GM12878 (cell line): ENCODE data around the gene OMG. TPM values are rescaled to one million over a fixed set of nuclear protein-coding genes. Genes with fewer than 3 reads are reported as not detected.

Experiments
- BCL11A ChIP-seq: IDR thresholded peaks from 2 replicates; pipeline ENCODE4 v1.6.1; 2011; ENCODE audit warnings: low read depth, low read length
- CBFB ChIP-seq: IDR thresholded peaks from 2 replicates; pipeline ENCODE4 v1.6.1; 2016; ENCODE audit warnings: antibody characterized with exemption, low read depth
- CHD4 ChIP-seq: fragments of 200-600 bp; sonication (generic); IDR thresholded peaks from 2 replicates; pipeline ENCODE4 v1.6.1; 2016; ENCODE audit warnings: mild to moderate bottlenecking
- CREM ChIP-seq: IDR thresholded peaks from 2 replicates; pipeline ENCODE4 v1.6.1; 2014; ENCODE audit warnings: antibody characterized with exemption, low read depth
- EED ChIP-seq: sonication (generic); IDR thresholded peaks from 2 replicates; pipeline ENCODE4 v1.6.1; 2016; ENCODE audit warnings: antibody characterized with exemption, low read depth
- GATAD2B ChIP-seq: fragments of 450-650 bp; conservative IDR thresholded peaks from 2 replicates; pipeline ENCODE4 v1.6.1; 2017; ENCODE audit warnings: low read depth, mild to moderate bottlenecking, moderate library complexity
- JUNB ChIP-seq: IDR thresholded peaks from 2 replicates; pipeline ENCODE4 v1.6.1; 2016; ENCODE audit warnings: antibody characterized with exemption, mild to moderate bottlenecking
- MTA3 ChIP-seq: IDR thresholded peaks from 2 replicates; pipeline ENCODE4 v1.6.1; 2012; ENCODE audit warnings: low read length, inconsistent platforms, borderline replicate concordance
- NBN ChIP-seq: fragments of 450-650 bp; IDR thresholded peaks from 2 replicates; pipeline ENCODE4 v1.6.1; 2016
- NFIC ChIP-seq: IDR thresholded peaks from 2 replicates; pipeline ENCODE4 v1.6.1; 2012; ENCODE audit warnings: low read depth, mild to moderate bottlenecking, inconsistent platforms, low read length, moderate library complexity
- NR2F1 ChIP-seq: fragments of 450-650 bp; conservative IDR thresholded peaks from 2 replicates; pipeline ENCODE4 v1.6.1; 2017; ENCODE audit warnings: mild to moderate bottlenecking
- PAX8 ChIP-seq: fragments of 450-650 bp; IDR thresholded peaks from 2 replicates; pipeline ENCODE4 v1.6.1; 2017; ENCODE audit warnings: mild to moderate bottlenecking, moderate library complexity
- PML ChIP-seq: IDR thresholded peaks from 2 replicates; pipeline ENCODE4 v1.6.1; 2012; ENCODE audit warnings: low read length, inconsistent platforms
- RUNX3 ChIP-seq: IDR thresholded peaks from 2 replicates; pipeline ENCODE4 v1.6.1; 2012; ENCODE audit warnings: low read length, inconsistent platforms
- SMC3 ChIP-seq: IDR thresholded peaks from 2 replicates; pipeline ENCODE4 v1.6.1; 2011; ENCODE audit warnings: low read length, improper control_type of control experiment, borderline replicate concordance
- SUPT20H ChIP-seq: IDR thresholded peaks from 2 replicates; pipeline ENCODE4 v1.6.1; 2011; ENCODE audit warnings: low read depth, mild to moderate bottlenecking, low read length, moderate library complexity, borderline replicate concordance; ENCODE audit not compliant: control insufficient read depth
- TCF7 ChIP-seq: IDR thresholded peaks from 2 replicates; pipeline ENCODE4 v1.6.1; 2014; ENCODE audit warnings: antibody characterized with exemption, borderline replicate concordance
- ZNF274 ChIP-seq: IDR thresholded peaks from one replicate; pipeline ENCODE4 v1.8.0; 2011; ENCODE audit not compliant: insufficient read length, insufficient read depth
- polyA plus RNA-seq, 11 experiments: library from polyadenylated mRNA; depleted of rRNA in 4 of 11; unstranded in 6 of 11; stranded (reverse) in 5 of 11; fragments of >200 nt; fragmentation: Nextera tagmentation in 4 of 11; fragmentation: Illumina TruSeq in 1 of 11; extraction: Ambion mirVana in 4 of 11; extraction: Trizol in 1 of 11; gene quantifications; 1 replicate in 1 of 11; 2 replicates in 10 of 11; pipeline versions ENCODE4 v1.2.1 to v1.2.3, GENCODE V29; 2011 to 2016; ENCODE audit warnings: inconsistent platforms in 2 of 11, missing spikeins in 2 of 11, low read depth in 1 of 11
- total RNA-seq, 4 experiments: library from RNA; depleted of rRNA in 3 of 4; stranded (reverse); fragments of >200 nt in 3 of 4; fragmentation: Illumina TruSeq in 1 of 4; extraction: Trizol in 1 of 4; gene quantifications; 2 replicates each; pipeline versions ENCODE4 v1.2.1 to v1.2.3, GENCODE V29; 2013 to 2021
- TF ChIP-seq, protein P1 (sequence below): fragments of 450-650 bp; IDR thresholded peaks from 2 replicates; pipeline ENCODE4 v1.6.1; 2017; ENCODE audit warnings: mild to moderate bottlenecking, low read depth, inconsistent platforms; ENCODE audit not compliant: poor library complexity, severe bottlenecking
- TF ChIP-seq, protein P2 (sequence below): IDR thresholded peaks from 2 replicates; pipeline ENCODE4 v1.6.1; 2012; ENCODE audit warnings: low read depth, low read length, improper control_type of control experiment
- TF ChIP-seq, protein P3 (sequence below): IDR thresholded peaks from 2 replicates; pipeline ENCODE4 v1.6.1; 2011; ENCODE audit warnings: mild to moderate bottlenecking, low read depth, low read length, moderate library complexity; ENCODE audit not compliant: insufficient replicate concordance
- TF ChIP-seq, protein P4 (sequence below): fragments of 450-650 bp; IDR thresholded peaks from 2 replicates; pipeline ENCODE4 v1.6.1; 2017; ENCODE audit warnings: borderline replicate concordance
- TF ChIP-seq, protein P5 (sequence below): IDR thresholded peaks from 2 replicates; pipeline ENCODE4 v1.6.1; 2012; ENCODE audit warnings: low read depth, low read length, improper control_type of control experiment
- TF ChIP-seq, protein P6 (sequence below): fragments of 450-650 bp; IDR thresholded peaks from 2 replicates; pipeline ENCODE4 v1.6.1; 2018; ENCODE audit warnings: borderline replicate concordance, mild to moderate bottlenecking; ENCODE audit not compliant: partially characterized antibody

OMG gene
- total and polyA plus RNA-seq, 10 of the 15 experiments (the other 5 are each of a cell fraction or from before 2014, with no cell fraction given) = 0.09 to 0.96 (median 0.26) TPM

DNA sequence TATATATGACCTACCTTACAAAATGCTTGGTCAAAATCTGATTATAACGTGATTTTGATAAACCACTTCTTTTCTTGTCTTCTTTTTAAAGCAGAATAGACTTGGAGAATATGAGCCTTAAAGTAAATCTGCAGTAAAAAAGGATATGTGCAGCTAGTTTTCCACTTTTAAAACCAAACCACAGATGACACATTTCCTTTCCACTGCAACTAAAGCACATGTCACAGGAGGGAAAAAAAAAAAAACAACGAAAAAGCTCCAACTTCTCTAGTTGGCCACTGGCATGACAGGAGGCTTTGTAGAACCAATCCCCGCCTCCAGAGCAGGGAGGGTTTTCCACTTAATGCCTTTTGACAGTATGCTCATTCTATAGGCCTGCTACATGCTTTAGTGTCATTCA is 24.4 kb upstream of the OMG start, which contains the start of gene EVI2A (continued):
- TF ChIP-seq NR2F1 (no peak), PAX8 (no peak), NBN (0 out of 2 replicates have a peak, but pooled peaks have one; percentile 28), RUNX3 (peak; percentile 93), NFIC (peak; percentile 70; the same call in 1 of the 2 replicates), PML (0 out of 2 replicates have a peak, but pooled peaks have one; percentile 33), MTA3 (no peak), CHD4 (no peak), ZNF274 (no peak), GATAD2B (no peak), JUNB (no peak), CBFB (0 out of 2 replicates have a peak, but pooled peaks have one; percentile 55), BCL11A (no peak), EED (peak; percentile 54; the same call in 1 of the 2 replicates), SMC3 (no peak), TCF7 (no peak), SUPT20H (no peak), CREM (peak; percentile 62)
- TF ChIP-seq, protein P1, sequence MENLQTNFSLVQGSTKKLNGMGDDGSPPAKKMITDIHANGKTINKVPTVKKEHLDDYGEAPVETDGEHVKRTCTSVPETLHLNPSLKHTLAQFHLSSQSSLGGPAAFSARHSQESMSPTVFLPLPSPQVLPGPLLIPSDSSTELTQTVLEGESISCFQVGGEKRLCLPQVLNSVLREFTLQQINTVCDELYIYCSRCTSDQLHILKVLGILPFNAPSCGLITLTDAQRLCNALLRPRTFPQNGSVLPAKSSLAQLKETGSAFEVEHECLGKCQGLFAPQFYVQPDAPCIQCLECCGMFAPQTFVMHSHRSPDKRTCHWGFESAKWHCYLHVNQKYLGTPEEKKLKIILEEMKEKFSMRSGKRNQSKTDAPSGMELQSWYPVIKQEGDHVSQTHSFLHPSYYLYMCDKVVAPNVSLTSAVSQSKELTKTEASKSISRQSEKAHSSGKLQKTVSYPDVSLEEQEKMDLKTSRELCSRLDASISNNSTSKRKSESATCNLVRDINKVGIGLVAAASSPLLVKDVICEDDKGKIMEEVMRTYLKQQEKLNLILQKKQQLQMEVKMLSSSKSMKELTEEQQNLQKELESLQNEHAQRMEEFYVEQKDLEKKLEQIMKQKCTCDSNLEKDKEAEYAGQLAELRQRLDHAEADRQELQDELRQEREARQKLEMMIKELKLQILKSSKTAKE = peak; percentile 12
- TF ChIP-seq, protein P2, sequence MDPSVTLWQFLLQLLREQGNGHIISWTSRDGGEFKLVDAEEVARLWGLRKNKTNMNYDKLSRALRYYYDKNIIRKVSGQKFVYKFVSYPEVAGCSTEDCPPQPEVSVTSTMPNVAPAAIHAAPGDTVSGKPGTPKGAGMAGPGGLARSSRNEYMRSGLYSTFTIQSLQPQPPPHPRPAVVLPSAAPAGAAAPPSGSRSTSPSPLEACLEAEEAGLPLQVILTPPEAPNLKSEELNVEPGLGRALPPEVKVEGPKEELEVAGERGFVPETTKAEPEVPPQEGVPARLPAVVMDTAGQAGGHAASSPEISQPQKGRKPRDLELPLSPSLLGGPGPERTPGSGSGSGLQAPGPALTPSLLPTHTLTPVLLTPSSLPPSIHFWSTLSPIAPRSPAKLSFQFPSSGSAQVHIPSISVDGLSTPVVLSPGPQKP = no peak
- TF ChIP-seq, protein P3, sequence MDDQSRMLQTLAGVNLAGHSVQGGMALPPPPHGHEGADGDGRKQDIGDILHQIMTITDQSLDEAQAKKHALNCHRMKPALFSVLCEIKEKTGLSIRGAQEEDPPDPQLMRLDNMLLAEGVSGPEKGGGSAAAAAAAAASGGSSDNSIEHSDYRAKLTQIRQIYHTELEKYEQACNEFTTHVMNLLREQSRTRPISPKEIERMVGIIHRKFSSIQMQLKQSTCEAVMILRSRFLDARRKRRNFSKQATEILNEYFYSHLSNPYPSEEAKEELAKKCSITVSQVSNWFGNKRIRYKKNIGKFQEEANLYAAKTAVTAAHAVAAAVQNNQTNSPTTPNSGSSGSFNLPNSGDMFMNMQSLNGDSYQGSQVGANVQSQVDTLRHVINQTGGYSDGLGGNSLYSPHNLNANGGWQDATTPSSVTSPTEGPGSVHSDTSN = no peak
- TF ChIP-seq, protein P4, sequence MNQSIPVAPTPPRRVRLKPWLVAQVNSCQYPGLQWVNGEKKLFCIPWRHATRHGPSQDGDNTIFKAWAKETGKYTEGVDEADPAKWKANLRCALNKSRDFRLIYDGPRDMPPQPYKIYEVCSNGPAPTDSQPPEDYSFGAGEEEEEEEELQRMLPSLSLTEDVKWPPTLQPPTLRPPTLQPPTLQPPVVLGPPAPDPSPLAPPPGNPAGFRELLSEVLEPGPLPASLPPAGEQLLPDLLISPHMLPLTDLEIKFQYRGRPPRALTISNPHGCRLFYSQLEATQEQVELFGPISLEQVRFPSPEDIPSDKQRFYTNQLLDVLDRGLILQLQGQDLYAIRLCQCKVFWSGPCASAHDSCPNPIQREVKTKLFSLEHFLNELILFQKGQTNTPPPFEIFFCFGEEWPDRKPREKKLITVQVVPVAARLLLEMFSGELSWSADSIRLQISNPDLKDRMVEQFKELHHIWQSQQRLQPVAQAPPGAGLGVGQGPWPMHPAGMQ = no peak
- TF ChIP-seq, protein P5, sequence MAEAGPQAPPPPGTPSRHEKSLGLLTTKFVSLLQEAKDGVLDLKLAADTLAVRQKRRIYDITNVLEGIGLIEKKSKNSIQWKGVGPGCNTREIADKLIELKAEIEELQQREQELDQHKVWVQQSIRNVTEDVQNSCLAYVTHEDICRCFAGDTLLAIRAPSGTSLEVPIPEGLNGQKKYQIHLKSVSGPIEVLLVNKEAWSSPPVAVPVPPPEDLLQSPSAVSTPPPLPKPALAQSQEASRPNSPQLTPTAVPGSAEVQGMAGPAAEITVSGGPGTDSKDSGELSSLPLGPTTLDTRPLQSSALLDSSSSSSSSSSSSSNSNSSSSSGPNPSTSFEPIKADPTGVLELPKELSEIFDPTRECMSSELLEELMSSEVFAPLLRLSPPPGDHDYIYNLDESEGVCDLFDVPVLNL = no peak
- TF ChIP-seq, protein P6, sequence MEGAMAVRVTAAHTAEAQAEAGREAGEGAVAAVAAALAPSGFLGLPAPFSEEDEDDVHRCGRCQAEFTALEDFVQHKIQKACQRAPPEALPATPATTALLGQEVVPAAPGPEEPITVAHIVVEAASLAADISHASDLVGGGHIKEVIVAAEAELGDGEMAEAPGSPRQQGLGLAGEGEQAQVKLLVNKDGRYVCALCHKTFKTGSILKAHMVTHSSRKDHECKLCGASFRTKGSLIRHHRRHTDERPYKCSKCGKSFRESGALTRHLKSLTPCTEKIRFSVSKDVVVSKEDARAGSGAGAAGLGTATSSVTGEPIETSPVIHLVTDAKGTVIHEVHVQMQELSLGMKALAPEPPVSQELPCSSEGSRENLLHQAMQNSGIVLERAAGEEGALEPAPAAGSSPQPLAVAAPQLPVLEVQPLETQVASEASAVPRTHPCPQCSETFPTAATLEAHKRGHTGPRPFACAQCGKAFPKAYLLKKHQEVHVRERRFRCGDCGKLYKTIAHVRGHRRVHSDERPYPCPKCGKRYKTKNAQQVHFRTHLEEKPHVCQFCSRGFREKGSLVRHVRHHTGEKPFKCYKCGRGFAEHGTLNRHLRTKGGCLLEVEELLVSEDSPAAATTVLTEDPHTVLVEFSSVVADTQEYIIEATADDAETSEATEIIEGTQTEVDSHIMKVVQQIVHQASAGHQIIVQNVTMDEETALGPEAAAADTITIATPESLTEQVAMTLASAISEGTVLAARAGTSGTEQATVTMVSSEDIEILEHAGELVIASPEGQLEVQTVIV = no peak
